ENCODE data around the gene PALLD. TPM values are rescaled to one million over a fixed set of nuclear protein-coding genes. Genes with fewer than 3 reads are reported as not detected.

The PALLD gene
- total and polyA plus RNA-seq, 7 donors = 40.7 to 1,991 (median 1,233) TPM

DNA sequence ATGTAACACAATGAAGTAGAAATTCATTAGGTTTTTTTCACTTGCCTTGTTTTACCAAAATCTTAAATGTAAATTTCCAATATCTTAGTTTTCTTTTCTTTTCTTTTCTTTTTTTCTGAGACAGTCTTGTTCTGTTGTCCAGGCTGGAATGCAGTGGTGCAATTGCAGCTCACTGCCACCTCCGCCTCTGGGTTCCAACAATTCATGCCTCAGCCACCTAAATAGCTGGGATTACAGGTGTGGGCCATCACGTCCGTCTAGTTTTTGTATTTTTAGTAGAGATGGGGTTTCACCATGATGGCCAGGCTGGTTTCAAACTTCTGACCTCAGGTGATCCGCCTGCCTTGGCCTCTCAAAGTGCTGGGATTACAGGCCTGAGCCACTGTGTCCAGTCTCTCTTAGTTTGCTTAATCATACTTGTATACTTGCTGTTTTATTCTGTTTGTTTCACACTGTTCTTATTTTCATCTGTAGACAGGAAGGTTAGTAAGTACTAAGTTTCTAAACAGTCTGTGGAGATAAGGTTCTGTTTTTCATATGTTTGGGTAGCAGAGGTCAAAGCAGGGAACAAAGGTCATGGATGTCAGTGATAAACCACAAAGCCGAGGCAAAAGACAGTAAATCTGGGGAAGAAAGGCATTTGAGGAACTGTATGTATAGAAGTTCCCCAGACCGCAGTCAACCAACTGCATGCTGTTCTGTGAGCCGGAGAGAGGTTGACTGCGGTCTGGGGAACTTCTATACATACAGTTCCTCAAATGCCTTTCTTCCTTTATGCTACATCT is 384.2 kb downstream of the PALLD start:
- peaks cover 0 to 99% (median 92%) of the 10 kb centered on the region in 4 donors for H3K4me1 ChIP-seq
- no peaks in the 10 kb centered on the region for H3K27me3 ChIP-seq
- no peaks in the 10 kb centered on the region for H3K9me3 ChIP-seq

DNA sequence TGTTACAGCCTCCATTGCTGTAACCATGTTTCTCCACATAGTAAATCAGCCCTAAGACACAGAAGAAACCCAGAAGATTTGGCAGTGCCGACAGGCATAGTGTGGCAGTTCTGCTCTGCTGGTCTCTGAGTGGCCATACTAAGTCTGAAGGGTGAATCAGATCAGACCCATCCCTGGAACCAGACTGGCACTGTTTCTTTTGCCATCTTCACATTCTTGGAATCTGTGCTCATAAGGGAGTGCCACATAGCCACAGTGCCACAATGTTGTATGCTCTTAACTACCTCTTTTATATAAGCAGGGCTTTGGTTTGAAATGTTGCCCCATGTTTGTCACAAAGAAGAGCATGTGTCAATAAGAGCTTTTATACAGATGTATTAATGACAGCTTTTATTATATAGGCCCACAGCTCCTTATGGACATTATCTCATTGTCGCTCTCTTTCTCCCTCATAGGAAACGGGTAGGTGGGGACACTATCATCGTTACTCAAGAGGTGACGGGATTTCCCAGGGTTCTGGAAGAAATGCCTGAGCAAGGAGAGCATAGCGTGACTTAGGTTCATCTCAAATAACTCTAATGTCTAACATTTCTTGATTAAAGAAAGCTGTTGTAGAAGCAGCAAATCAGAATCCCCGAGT is 385.0 kb downstream of the PALLD start:
- DNase-seq = no peak
- Histone ChIP-seq H3K4me3 (no peak overlapping the region), H3K4me1 (peaks cover 0 to 97% (median 92%) of the 10 kb centered on the region in 4 donors), H3K27me3 (no peaks in the 10 kb centered on the region), H3K36me3 (peaks cover 0 to 65% (median 17%) of the 10 kb centered on the region in 4 donors), H3K27ac (peak overlapping the region; percentile 77 to 99 (median 88)), H3K9me3 (no peaks in the 10 kb centered on the region)
- TF ChIP-seq, protein P1, sequence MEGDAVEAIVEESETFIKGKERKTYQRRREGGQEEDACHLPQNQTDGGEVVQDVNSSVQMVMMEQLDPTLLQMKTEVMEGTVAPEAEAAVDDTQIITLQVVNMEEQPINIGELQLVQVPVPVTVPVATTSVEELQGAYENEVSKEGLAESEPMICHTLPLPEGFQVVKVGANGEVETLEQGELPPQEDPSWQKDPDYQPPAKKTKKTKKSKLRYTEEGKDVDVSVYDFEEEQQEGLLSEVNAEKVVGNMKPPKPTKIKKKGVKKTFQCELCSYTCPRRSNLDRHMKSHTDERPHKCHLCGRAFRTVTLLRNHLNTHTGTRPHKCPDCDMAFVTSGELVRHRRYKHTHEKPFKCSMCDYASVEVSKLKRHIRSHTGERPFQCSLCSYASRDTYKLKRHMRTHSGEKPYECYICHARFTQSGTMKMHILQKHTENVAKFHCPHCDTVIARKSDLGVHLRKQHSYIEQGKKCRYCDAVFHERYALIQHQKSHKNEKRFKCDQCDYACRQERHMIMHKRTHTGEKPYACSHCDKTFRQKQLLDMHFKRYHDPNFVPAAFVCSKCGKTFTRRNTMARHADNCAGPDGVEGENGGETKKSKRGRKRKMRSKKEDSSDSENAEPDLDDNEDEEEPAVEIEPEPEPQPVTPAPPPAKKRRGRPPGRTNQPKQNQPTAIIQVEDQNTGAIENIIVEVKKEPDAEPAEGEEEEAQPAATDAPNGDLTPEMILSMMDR (IDR thresholded peaks at IDR 0.05) = no peak
- TF ChIP-seq POLR2AphosphoS5 (IDR thresholded peaks at IDR 0.05) (no peak), EP300 (IDR thresholded peaks at IDR 0.05) (no peak), POLR2A (IDR thresholded peaks at IDR 0.05) (no peak)
- intact Hi-C loops (cut with DNase I) = loop anchor here (5.0 kb wide), 1 partner anchor 170 kb away; no protein-coding TSS in a partner anchor
- WGBS, 2 donors = 91 to 92% methylated on average over 7 of the region's 7 CpGs

More for the DNA sequence above, 384.2 kb downstream of the PALLD start:
- WGBS, 2 donors = 68 to 78% methylated on average over 8 of the region's 8 CpGs
- intact Hi-C loops (cut with DNase I) = loop anchor here (5.0 kb wide), 1 partner anchor 169 kb away; no protein-coding TSS in a partner anchor
- Histone ChIP-seq H3K27ac (peak overlapping the region; percentile 77 to 99 (median 88)), H3K4me3 (no peak overlapping the region), H3K36me3 (peaks cover 0 to 60% (median 17%) of the 10 kb centered on the region in 4 donors)
- no peak for DNase-seq
- TF ChIP-seq POLR2A (IDR thresholded peaks at IDR 0.05) (no peak), POLR2AphosphoS5 (IDR thresholded peaks at IDR 0.05) (no peak), EP300 (IDR thresholded peaks at IDR 0.05) (no peak)
- TF ChIP-seq, protein P1 (IDR thresholded peaks at IDR 0.05) = no peak

DNA sequence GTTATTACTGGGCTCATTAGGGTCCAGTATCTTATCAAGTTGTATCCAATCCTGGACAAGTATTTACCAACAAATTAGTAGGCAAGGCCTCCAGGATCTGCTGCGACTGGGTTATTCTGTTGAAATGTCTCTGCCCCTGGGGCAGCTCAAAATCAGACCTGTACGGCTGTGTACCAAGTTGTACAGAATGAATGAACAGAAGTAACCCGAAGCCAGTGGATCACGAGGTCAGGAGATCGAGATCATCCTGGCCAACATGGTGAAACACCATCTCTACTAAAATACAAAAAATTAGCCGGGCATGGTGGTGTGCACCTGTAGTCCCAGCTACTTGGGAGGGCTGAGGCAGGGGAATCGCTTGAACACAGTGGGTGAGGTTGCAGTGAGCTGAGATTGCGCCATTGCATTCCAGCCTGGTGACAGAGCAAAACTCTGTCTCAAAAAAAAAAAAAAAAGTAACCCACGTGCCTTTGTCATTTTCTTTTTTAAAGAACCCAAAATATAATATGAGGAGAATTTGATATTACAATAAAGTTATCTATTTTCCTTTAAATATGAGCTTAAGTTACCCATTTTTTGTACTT is 385.9 kb downstream of the PALLD start:
- intact Hi-C loops (cut with DNase I) = loop anchor here (5.0 kb wide), 1 partner anchor 170 kb away; no protein-coding TSS in a partner anchor
- Histone ChIP-seq H3K4me3 (no peak overlapping the region), H3K36me3 (peaks cover 0 to 65% (median 17%) of the 10 kb centered on the region in 4 donors), H3K27me3 (no peaks in the 10 kb centered on the region), H3K4me1 (peaks cover 0 to 97% (median 89%) of the 10 kb centered on the region in 4 donors), H3K9me3 (no peaks in the 10 kb centered on the region), H3K27ac (peak overlapping the region; percentile 77 to 99 (median 88))
- DNase-seq = peak; percentile 75
- 89 to 92% methylated on average over 9 of the region's 9 CpGs for WGBS, 2 donors
- TF ChIP-seq, protein P1 (IDR thresholded peaks at IDR 0.05) = no peak
- TF ChIP-seq POLR2A (IDR thresholded peaks at IDR 0.05) = no peak
- TF ChIP-seq EP300 (IDR thresholded peaks at IDR 0.05) = no peak
- TF ChIP-seq POLR2AphosphoS5 (IDR thresholded peaks at IDR 0.05) = no peak

DNA sequence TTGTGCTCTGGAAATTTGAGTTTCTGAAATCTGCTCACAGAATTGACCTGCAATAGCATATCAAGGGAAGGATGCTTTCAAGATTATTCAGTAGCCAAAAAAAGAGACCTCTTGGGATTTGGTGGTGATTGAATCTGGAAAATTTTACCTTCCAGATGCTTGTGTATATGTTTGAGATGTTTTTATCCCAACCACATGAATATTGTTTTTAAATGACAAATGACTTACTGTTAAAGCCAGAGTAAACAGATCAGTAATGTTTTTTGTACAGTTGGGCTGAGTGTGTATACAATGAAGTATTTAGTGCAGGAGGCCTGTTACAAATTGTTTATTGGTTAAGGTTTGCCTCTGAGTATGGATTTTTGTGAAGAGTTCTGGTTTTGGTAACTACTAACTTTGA is 386.7 kb downstream of the PALLD start:
- H3K27ac ChIP-seq = peak overlapping the region; percentile 10 to 99 (median 58)
- H3K27me3 ChIP-seq = no peaks in the 10 kb centered on the region
- no peaks in the 10 kb centered on the region for H3K9me3 ChIP-seq
- intact Hi-C loops (cut with DNase I) = loop anchor here (5.0 kb wide), 1 partner anchor 171 kb away; no protein-coding TSS in a partner anchor
- H3K4me1 ChIP-seq = peaks cover 0 to 97% (median 84%) of the 10 kb centered on the region in 4 donors
- H3K36me3 ChIP-seq = peaks cover 0 to 65% (median 14%) of the 10 kb centered on the region in 4 donors
- TF ChIP-seq EP300 (IDR thresholded peaks at IDR 0.05) (no peak), POLR2A (IDR thresholded peaks at IDR 0.05) (no peak), POLR2AphosphoS5 (IDR thresholded peaks at IDR 0.05) (no peak)
- TF ChIP-seq, protein P1 (IDR thresholded peaks at IDR 0.05) = no peak
- no peak overlapping the region for H3K4me3 ChIP-seq
- no peak for DNase-seq

All from sigmoid colon (tissue), 7 donors.